HG03342 (cell line): ENCODE measurements around the gene CRYBA2.

Experiments used
- ATAC-seq: cut with Tn5 transposase; IDR thresholded peaks from one replicate; pipeline ENCODE4 v1.9.1; 2021; ENCODE audit warnings: mild to moderate bottlenecking, moderate library complexity; ENCODE audit not compliant: unreplicated experiment

CRYBA2 gene

GRCh38 chr2:219023045-219023605 is 29.9 kb upstream of the CRYBA2 start:
- ATAC-seq: no peak

GRCh38 chr2:219022616-219023015 is 29.4 kb upstream of the CRYBA2 start:
- no peak for ATAC-seq

- no peak for ATAC-seq
Observed at GRCh38 chr2:219022041-219022440, 28.8 kb upstream of the CRYBA2 start.

- no peak for ATAC-seq
Observed at GRCh38 chr2:219021591-219021990, 28.4 kb upstream of the CRYBA2 start.

GRCh38 chr2:219020604-219021365 is 27.6 kb upstream of the CRYBA2 start:
- ATAC-seq: no peak

- ATAC-seq: no peak
Observed at GRCh38 chr2:219019436-219019835, 26.2 kb upstream of the CRYBA2 start.

- no peak for ATAC-seq
Observed at GRCh38 chr2:219018726-219019125, 25.5 kb upstream of the CRYBA2 start.

GRCh38 chr2:219018286-219018685 is 25.1 kb upstream of the CRYBA2 start:
- ATAC-seq: no peak

- no peak for ATAC-seq
Observed at GRCh38 chr2:219017201-219017931, 24.1 kb upstream of the CRYBA2 start.

- no peak for ATAC-seq
Observed at GRCh38 chr2:219016721-219017120, 23.5 kb upstream of the CRYBA2 start.

- ATAC-seq: no peak
Observed at GRCh38 chr2:219010873-219011272, 17.7 kb upstream of the CRYBA2 start.

- no peak for ATAC-seq
Observed at GRCh38 chr2:219010162-219010756, 17.0 kb upstream of the CRYBA2 start.

GRCh38 chr2:219009294-219009693 is 16.1 kb upstream of the CRYBA2 start:
- no peak for ATAC-seq

GRCh38 chr2:219003979-219004378 is 10.8 kb upstream of the CRYBA2 start:
- ATAC-seq: no peak

- no peak for ATAC-seq
Observed at GRCh38 chr2:219003267-219003634, 10.0 kb upstream of the CRYBA2 start.

- ATAC-seq: no peak
Observed at GRCh38 chr2:219002395-219003266, 9.4 kb upstream of the CRYBA2 start.

GRCh38 chr2:219001577-219002394 is 8.6 kb upstream of the CRYBA2 start:
- ATAC-seq: no peak

GRCh38 chr2:219001100-219001576 is 7.9 kb upstream of the CRYBA2 start:
- no peak for ATAC-seq

- no peak for ATAC-seq
Observed at GRCh38 chr2:219000569-219000960, 7.3 kb upstream of the CRYBA2 start.
